BE2C (cell line): ENCODE measurements around the gene TRPM4.

Source experiments
- DNase-seq: peaks from one replicate; pipeline ENCODE4 v3.0.0-alpha.2; 2020
- H3K27me3 ChIP-seq: fragments of 250-450 bp; sonication (Bioruptor Pico); 2 replicates; pipeline ENCODE4 v1.5.1; 2020; ENCODE audit warnings: mild to moderate bottlenecking
- H3K36me3 ChIP-seq: fragments of 250-450 bp; sonication (Bioruptor Pico); 2 replicates; pipeline ENCODE4 v1.5.1; 2020; ENCODE audit warnings: mild to moderate bottlenecking
- H3K4me1 ChIP-seq: fragments of 250-450 bp; sonication (Bioruptor Pico); 2 replicates; pipeline ENCODE4 v1.5.1; 2020
- H3K4me3 ChIP-seq: 2 replicates; pipeline ENCODE4 v1.5.1; 2011; ENCODE audit warnings: low read depth, low read length
- H3K9me3 ChIP-seq: fragments of 250-450 bp; sonication (Bioruptor Pico); 2 replicates; pipeline ENCODE4 v1.5.1; 2020
- TF ChIP-seq, protein P1 (sequence below): IDR thresholded peaks from 2 replicates; pipeline ENCODE4 v1.5.1; 2012; ENCODE audit warnings: mild to moderate bottlenecking, low read depth, low read length

The TRPM4 gene

DNA sequence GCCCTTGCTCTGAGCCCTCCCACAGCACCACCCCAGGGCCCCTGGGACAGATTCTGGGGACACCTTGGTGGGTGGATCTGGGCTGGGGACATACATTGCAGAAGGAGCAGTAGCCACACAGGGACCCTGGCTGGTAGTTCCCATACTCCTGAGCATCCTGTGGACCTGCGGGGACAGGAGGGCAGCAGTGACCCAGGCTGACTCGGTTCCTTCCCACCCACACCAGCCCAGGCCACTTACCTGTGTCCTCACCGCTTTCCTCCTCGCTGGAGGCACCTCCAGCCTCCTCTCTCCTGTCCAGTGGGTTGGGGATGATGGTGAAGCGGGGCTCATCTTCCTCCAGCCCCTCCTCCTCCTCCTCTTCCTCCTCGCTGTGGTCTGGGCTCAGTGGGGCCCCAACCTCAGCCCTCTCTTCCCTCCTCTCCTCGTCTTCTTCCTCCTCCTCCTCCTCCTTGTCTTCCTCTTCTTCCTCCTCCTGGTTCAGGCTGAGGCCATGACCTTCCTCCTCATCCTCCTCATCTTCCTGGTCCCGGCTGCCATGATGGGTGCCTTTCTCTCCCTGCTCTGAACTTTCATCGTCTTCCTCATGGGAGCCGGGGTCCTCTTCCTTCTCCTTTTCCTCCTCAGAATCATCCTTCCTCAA lies 4.3 kb upstream of the TRPM4 start:
- H3K9me3 ChIP-seq: no peaks in the 10 kb centered on the region
- no peaks in the 10 kb centered on the region for H3K36me3 ChIP-seq
- H3K27me3 ChIP-seq: no peaks in the 10 kb centered on the region
- H3K4me3 ChIP-seq: no peak overlapping the region
- TF ChIP-seq, protein P1, sequence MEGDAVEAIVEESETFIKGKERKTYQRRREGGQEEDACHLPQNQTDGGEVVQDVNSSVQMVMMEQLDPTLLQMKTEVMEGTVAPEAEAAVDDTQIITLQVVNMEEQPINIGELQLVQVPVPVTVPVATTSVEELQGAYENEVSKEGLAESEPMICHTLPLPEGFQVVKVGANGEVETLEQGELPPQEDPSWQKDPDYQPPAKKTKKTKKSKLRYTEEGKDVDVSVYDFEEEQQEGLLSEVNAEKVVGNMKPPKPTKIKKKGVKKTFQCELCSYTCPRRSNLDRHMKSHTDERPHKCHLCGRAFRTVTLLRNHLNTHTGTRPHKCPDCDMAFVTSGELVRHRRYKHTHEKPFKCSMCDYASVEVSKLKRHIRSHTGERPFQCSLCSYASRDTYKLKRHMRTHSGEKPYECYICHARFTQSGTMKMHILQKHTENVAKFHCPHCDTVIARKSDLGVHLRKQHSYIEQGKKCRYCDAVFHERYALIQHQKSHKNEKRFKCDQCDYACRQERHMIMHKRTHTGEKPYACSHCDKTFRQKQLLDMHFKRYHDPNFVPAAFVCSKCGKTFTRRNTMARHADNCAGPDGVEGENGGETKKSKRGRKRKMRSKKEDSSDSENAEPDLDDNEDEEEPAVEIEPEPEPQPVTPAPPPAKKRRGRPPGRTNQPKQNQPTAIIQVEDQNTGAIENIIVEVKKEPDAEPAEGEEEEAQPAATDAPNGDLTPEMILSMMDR: no peak
- peaks cover 5% of the 10 kb centered on the region for H3K4me1 ChIP-seq
- DNase-seq: no peak

DNA sequence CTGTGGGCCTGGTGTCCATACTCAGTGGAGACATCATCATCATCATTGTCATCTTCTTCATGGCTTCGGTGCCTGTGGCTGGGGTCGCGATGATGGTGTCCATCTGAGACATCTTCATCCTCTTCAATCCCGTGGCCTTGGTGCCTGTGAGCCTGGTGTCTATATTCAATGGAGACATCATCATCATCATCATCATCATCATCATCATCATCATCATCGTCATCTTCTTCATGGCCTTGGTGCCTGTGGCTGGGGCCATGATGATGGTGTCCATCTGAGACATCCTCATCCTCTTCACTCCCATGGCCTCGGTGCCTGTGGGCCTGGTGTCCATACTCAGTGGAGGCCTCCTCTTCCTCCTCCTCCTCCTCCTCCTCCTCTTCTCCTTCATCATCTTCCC lies 3.3 kb upstream of the TRPM4 start:
- no peaks in the 10 kb centered on the region for H3K9me3 ChIP-seq
- DNase-seq: no peak
- H3K4me1 ChIP-seq: peaks cover 8% of the 10 kb centered on the region
- TF ChIP-seq, protein P1: no peak
- H3K4me3 ChIP-seq: no peak overlapping the region
- no peaks in the 10 kb centered on the region for H3K36me3 ChIP-seq
- no peaks in the 10 kb centered on the region for H3K27me3 ChIP-seq

DNA sequence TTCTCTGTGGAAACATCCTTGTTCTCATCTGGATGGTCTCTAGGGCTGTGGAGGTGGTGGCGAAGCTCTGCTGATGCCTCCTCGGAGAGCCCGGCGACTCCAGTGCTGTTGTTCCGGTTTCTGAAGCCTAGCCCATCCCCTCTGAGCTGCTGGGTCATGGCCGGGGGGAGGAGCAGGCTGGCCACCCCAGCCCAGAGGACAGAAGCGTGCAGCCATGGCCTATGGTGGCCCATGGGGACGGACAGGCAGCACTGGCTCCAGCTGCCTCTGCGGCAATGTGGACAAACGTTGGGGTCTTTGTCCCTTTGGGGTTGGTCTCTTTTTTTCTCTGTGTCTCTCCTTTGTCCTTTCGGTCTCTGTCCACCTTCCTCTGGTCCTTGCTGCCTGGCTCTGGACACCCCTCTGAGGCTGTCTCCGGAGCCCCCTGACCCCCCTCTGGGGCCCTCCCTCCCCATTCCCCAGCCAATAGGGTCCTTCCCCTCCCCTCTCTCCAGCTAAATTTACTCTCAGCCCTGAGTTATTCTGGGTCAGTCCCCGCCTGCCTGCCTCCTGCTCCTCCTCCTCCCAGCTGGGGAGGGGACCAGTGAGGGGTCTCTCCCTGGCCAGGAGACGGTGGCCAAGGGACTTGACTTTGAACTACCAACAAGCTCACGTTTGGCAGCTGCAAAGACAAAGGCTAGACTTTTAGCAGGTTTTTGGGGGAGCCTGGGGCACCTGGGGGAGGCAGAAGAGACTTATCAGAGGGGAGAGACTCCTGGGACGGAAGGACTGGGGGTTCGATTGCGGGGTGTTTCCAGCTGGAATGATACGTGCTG lies 2.4 kb upstream of the TRPM4 start, which contains the start of gene HRC:
TSS of gene HRC (minus strand) at position 392 of the 815 bp plus-strand sequence. CDS start at position 233, 159 bp downstream.
- H3K36me3 ChIP-seq: no peaks in the 10 kb centered on the region
- peaks cover 8% of the 10 kb centered on the region for H3K4me1 ChIP-seq
- no peak within 1 kb of the TSS for H3K4me3 ChIP-seq
- TF ChIP-seq, protein P1: no peak
- no peak for DNase-seq
- H3K27me3 ChIP-seq: no peaks in the 10 kb centered on the region
- H3K9me3 ChIP-seq: no peaks in the 10 kb centered on the region

DNA sequence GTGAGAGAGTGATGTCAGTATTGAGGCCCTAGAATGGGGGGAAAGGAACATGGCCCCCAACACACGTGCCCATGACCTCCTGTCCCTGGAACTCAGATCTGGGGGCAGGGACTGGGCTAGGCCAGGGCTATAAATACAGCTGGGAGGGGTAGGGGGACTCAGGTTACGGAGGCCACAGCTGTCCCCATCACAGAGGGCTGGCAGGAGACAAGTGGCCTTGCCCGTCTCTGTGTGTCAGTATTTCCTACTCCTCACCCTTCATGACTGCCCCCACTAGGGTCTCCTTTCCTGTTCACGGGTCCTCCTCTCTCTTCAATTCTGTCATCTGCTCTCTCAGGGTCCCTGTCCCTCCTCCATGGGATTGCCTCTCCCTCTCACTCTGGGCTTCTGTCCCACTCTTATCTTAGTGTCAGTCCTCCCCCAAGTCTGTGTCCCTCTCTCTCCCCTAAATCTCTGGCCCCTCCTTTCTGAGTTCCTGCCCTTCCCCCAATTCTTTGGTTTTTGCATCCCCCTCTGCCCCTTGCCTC lies 1.7 kb upstream of the TRPM4 start:
- TF ChIP-seq, protein P1: no peak
- no peaks in the 10 kb centered on the region for H3K9me3 ChIP-seq
- no peak for DNase-seq
- H3K4me1 ChIP-seq: peaks cover 8% of the 10 kb centered on the region
- no peaks in the 10 kb centered on the region for H3K36me3 ChIP-seq
- H3K27me3 ChIP-seq: no peaks in the 10 kb centered on the region
- H3K4me3 ChIP-seq: no peak overlapping the region

DNA sequence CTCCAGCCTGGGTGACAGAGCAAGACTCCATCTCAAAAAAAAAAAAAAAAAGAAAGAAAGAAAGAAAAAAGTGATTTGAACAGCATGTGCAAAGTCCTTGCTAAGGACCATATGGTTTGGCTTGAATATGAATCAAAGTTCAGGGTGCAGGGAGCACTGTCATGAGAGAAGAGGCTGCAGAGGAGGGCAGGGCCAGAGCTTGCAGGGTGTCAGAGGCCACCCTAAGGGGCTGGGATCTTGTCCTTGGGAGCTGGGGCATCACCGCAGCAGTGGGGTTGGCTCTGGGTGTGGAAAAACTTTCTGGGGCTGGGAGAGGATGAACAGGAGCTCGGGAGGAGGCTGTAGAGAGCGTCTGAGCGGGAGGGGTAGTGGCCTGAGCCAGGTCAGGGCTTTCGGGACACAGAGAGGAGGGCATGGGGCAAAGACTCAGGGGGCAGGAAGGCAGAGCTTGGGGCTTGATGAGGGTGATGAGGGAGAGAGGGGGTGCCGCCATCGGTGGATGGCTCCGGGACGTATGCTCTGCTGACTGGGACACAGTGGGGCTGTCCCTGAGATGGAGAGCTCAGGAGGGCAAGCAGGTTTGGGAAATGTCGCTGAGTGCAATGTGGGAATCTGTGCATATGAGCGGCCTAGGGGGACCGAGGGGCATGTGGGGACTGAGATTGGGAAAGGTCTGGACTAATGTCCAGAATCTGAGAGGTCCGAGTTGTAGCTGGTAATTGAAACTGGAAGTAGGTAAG lies 3.0 kb downstream of the TRPM4 start:
- Histone ChIP-seq H3K4me3 (no peak overlapping the region), H3K9me3 (no peaks in the 10 kb centered on the region), H3K4me1 (peaks cover 3% of the 10 kb centered on the region; the same call in 1 of the 2 replicates), H3K36me3 (no peaks in the 10 kb centered on the region), H3K27me3 (no peaks in the 10 kb centered on the region; the same call in 1 of the 2 replicates)
- TF ChIP-seq, protein P1: no peak
- DNase-seq: no peak
